DOHH2 (cell line): ENCODE results near the gene GAB2.

ENCODE experiments used
- CTCF ChIP-seq: fragments of 200-600 bp; sonication (generic); IDR thresholded peaks from one replicate; pipeline ENCODE4 v1.5.1; 2014; ENCODE audit warnings: antibody characterized with exemption, mild to moderate bottlenecking, low read depth, low read length; ENCODE audit not compliant: poor library complexity, severe bottlenecking
- EZH2phosphoT487 ChIP-seq: fragments of 200-600 bp; sonication (generic); IDR thresholded peaks from 2 replicates; pipeline ENCODE4 v1.6.1; 2017; ENCODE audit warnings: borderline replicate concordance, mild to moderate bottlenecking, antibody characterized with exemption, low read length, moderate library complexity, mixed read lengths

- TF ChIP-seq CTCF (no peak), EZH2phosphoT487 (no peak)
Measured at GRCh38 chr11:78219493-78220217, 198.0 kb downstream of the GAB2 start.
